Stomach (tissue), 4 donors: ENCODE results near the gene EIF1B.

Experiments
- CTCF ChIP-seq, 7 experiments: fragments of 450-650 bp in 4 of 7; fragments of 200-600 bp in 3 of 7; sonication (generic) in 3 of 7; IDR thresholded peaks; one replicate each; pipeline ENCODE4 v1.5.1; 2016 to 2019; ENCODE audit warnings: antibody characterized with exemption in 7 of 7, control low read depth in 2 of 7, mild to moderate bottlenecking in 1 of 7
- EP300 ChIP-seq: sonication (generic); formaldehyde crosslinking; IDR thresholded peaks from one replicate; pipeline ENCODE4 v1.6.1; 2017; ENCODE audit warnings: antibody characterized with exemption
- POLR2A ChIP-seq, 4 donors: fragments of 450-650 bp; IDR thresholded peaks; one replicate each; pipeline ENCODE4 v1.6.1; 2016; ENCODE audit warnings: antibody characterized with exemption in 4 of 4, control low read depth in 2 of 4, mild to moderate bottlenecking in 1 of 4, moderate library complexity in 1 of 4
- POLR2AphosphoS5 ChIP-seq, 3 donors: sonication (generic); formaldehyde crosslinking; IDR thresholded peaks; one replicate each; pipeline ENCODE4 v1.6.1; 2016; ENCODE audit warnings: antibody characterized with exemption in 3 of 3

DNA sequence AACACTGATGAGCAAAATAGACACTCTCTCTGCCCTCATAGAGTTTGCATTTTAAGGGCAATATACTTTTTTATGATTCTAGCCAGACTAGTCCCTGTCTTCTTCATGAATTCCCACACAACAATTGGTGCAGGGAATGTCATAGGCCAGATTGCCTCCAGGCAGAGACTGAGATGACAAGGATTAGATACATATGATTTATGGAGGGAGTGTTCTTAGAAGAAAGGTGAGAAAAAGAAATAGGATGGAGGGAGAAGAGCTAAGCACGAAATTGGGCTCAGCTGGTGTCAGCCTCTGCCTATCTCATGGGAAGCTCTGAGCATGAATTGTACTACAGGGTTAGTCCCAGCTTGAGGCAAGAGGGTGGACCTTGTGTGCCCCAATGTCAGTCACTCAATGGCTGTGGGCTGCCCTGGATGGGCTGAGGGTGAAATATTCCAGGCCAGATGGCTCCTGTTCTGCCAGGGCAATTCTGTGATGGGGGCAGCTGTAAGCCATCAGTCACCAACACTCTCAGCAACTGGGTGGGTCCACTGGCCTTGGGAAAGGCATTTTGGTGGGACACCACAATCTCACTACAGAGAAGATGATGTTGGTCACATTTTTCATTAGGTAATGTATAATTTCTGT, 31.1 kb downstream of the EIF1B start:
- TF ChIP-seq CTCF (IDR thresholded peaks at IDR 0.05) (no peak), POLR2A (IDR thresholded peaks at IDR 0.05) (no peak), EP300 (no peak), POLR2AphosphoS5 (IDR thresholded peaks at IDR 0.05) (no peak)
